ENCODE data around the gene C1orf56.

Gene C1orf56, protein sequence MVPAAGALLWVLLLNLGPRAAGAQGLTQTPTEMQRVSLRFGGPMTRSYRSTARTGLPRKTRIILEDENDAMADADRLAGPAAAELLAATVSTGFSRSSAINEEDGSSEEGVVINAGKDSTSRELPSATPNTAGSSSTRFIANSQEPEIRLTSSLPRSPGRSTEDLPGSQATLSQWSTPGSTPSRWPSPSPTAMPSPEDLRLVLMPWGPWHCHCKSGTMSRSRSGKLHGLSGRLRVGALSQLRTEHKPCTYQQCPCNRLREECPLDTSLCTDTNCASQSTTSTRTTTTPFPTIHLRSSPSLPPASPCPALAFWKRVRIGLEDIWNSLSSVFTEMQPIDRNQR

GRCh38 chr1:151047591-151047924 is at the start of gene C1orf56:
C1orf56 (plus strand) TSS chr1:151047751; CDS start chr1:151047848, 97 bp downstream.
- in situ Hi-C loops (cut with MboI; ENCODE audit: low sequenced_read_pairs): no loop called here

DNA sequence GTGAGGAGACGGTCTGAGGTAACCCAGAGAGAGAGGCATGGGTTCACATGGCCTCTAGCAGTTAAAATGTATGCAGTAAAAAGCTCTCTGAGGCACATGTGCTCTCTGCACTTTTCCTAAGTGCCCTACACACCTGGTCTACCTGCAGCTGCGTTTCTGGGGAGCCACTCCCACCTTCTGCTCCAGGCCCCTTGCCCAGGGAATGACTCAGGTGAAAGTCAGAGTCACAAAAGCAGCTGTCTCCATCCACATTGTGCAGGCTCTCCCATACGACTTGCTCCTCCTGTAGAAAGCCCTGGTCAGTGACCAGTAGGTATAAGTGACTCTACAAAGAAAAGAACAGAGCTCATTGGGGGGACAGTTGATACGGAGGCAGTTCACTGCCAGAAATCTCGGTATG is 49.6 kb upstream of the C1orf56 start:
- in situ Hi-C loops (cut with MboI; ENCODE audit: low sequenced_read_pairs): no loop called here

GRCh38 chr1:150999051-150999674 is 48.4 kb upstream of the C1orf56 start:
- in situ Hi-C loops (cut with MboI; ENCODE audit: low sequenced_read_pairs): no loop called here

GRCh38 chr1:150999926-151000325 is 47.6 kb upstream of the C1orf56 start:
- in situ Hi-C loops (cut with MboI; ENCODE audit: low sequenced_read_pairs): loop anchor here (10.0 kb wide), 1 partner anchor 745 kb away; the partner anchor contains the start of gene CA14

DNA sequence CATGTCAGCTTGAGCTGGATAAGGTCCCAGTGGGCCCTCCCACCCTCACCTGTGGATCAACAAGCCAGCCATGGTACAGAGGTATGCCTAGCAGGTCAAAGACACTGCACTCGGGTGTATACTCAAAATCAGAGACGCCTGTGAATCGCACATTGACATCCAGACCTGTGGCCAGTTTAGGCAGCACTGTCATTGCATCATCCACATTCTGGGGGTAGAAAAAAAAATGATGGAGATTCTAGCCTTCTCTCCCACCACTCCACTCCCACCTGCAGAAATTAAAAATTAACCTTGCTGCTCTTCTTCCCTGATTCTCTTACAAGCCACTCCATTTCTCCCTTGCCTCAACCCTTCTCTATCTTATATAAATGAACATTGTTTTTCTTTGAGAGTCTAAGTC is 47.1 kb upstream of the C1orf56 start:
- in situ Hi-C loops (cut with MboI; ENCODE audit: low sequenced_read_pairs): loop anchor here (10.0 kb wide), 1 partner anchor 746 kb away; the partner anchor contains the start of gene CA14

DNA sequence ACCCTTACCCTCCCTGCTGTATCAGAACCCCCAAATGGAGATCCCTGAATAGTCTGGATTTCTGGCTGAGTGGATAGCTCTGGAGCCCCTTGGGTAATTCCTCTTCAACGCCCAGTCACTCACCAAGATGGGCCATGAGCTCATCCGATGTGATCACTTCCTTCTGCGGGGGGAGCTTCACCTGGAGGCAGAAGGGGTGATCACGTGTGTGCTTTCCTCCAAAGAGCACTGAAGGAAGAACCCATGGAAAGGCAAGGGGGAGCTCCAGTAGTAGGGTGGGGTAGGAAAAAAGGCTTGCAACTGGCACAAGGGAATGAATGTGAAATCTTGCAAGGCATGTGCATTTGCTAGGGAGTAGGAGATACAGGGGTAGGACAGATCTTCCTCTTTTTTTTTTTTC is 45.9 kb upstream of the C1orf56 start:
- in situ Hi-C loops (cut with MboI; ENCODE audit: low sequenced_read_pairs): loop anchor here (10.0 kb wide), 1 partner anchor 747 kb away; the partner anchor contains the start of gene CA14

- in situ Hi-C loops (cut with MboI; ENCODE audit: low sequenced_read_pairs): loop anchor here (10.0 kb wide), 1 partner anchor 747 kb away; the partner anchor contains the start of gene CA14
Measured at GRCh38 chr1:151002051-151002450, 45.5 kb upstream of the C1orf56 start.

DNA sequence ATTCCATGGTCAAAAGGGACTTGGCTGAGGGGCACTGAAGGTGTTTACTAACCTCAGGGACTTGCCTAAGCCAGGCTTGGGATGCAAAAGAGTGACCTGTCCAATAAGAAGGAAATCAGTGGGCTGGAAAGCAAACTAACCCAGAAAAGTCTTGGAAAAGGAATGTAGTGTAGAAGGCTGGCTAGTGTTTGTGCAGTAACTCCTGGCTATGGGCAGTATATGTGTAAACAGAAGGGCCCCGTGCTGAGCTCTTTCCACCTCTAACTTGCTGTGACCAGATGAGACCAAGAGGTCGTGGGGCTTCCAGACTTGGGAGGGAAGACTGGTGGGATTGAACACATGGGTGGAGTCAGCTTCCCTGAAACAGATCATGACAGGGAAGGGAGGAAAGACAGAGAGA is 44.9 kb upstream of the C1orf56 start:
- in situ Hi-C loops (cut with MboI; ENCODE audit: low sequenced_read_pairs): loop anchor here (10.0 kb wide), 1 partner anchor 748 kb away; the partner anchor contains the start of gene CA14

GRCh38 chr1:151003180-151003579 is 44.4 kb upstream of the C1orf56 start:
- in situ Hi-C loops (cut with MboI; ENCODE audit: low sequenced_read_pairs): loop anchor here (10.0 kb wide), 1 partner anchor 748 kb away; the partner anchor contains the start of gene CA14

- in situ Hi-C loops (cut with MboI; ENCODE audit: low sequenced_read_pairs): loop anchor here (10.0 kb wide), 1 partner anchor 751 kb away; the partner anchor contains the start of gene CA14
Measured at GRCh38 chr1:151005729-151006319, 41.7 kb upstream of the C1orf56 start.

GRCh38 chr1:151006327-151007052 is 41.1 kb upstream of the C1orf56 start, which contains the start of gene MINDY1:
MINDY1 (minus strand) TSS chr1:151006902; CDS start chr1:151002617, 4,285 bp downstream.
- in situ Hi-C loops (cut with MboI; ENCODE audit: low sequenced_read_pairs): loop anchor here (10.0 kb wide), 1 partner anchor 752 kb away; the partner anchor contains the start of gene CA14

GRCh38 chr1:151007853-151008243 is 39.7 kb upstream of the C1orf56 start:
- in situ Hi-C loops (cut with MboI; ENCODE audit: low sequenced_read_pairs): loop anchor here (10.0 kb wide), 1 partner anchor 753 kb away; the partner anchor contains the start of gene CA14

DNA sequence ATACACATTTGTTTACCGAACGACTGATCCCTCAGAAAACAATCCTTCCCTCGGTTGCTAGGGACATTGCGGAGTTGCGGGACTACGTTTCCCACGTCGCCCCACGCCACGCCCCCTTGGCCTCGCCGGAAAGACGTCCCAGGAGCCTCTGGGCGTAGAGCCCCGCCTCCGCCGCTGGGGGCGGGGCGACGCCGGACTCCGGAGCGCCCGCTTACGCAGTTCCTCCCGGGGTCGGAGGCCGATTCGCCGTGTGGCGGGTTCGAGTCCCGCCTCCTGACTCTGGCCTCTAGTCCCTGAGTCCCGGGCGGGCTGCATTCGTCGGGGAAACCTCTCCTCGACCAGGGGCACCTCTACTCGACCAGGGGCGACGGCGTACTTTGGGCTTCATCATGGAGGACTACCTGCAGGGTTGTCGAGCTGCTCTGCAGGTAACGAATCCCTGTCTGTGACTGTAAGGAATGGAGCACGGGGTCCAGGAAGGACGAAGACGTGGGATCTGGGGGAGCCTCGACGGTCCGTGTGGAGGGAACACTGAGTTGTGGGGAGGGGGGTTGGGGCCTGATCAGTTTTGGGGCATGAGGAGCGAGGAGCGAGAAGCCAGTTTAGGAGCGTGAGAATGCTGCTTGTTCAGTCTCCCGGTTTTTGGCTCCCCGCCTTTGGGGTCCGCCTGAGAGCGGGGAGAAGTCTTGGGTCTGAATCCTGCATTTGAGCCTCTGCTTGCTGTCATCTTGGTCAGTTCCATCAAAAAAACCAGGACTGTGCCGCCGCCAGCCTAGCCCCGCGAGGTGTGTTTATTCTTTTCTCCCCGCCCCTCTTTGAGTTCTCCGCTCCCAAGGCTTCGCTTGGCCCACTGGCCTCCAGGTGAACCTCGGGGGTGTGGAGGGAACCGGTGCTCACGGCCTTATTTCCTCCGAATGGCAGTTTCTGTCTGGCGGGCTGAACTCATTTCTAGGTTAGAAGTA is 39.0 kb upstream of the C1orf56 start, which contains the start of gene PRUNE1:
TSS of gene PRUNE1 (plus strand) at position 206 of the 962 bp plus-strand sequence. CDS start at position 390, 184 bp downstream.
- in situ Hi-C loops (cut with MboI; ENCODE audit: low sequenced_read_pairs): loop anchor here (10.0 kb wide), 1 partner anchor 754 kb away; the partner anchor contains the start of gene CA14

GRCh38 chr1:151009206-151009587 is 38.4 kb upstream of the C1orf56 start:
- in situ Hi-C loops (cut with MboI; ENCODE audit: low sequenced_read_pairs): loop anchor here (10.0 kb wide), 1 partner anchor 754 kb away; the partner anchor contains the start of gene CA14

- in situ Hi-C loops (cut with MboI; ENCODE audit: low sequenced_read_pairs): loop anchor here (10.0 kb wide), 2 partner anchors 145 to 755 kb away; partner anchors contain the start of genes CA14 and TNFAIP8L2
Measured at GRCh38 chr1:151009674-151010345, 37.7 kb upstream of the C1orf56 start.

DNA sequence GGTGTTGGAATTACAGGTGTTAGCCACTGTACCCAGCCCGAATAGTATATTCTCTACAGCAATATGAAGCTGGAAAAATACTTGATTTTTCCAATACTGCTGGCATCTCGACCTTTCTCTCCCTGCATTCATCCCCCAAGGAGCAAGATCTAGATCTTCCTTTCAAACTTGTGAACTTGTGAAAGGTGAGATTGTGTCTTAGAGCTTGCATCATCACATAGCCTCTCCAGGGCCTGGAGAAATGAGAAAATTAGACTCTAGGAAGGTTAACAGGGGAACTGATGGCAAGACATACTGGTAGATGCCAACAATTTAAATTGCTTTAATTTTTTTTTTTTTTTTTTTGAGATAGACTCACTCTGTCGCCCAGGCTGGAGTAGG is 37.2 kb upstream of the C1orf56 start:
- in situ Hi-C loops (cut with MboI; ENCODE audit: low sequenced_read_pairs): loop anchor here (10.0 kb wide), 1 partner anchor 144 kb away; the partner anchor contains the start of gene TNFAIP8L2

GRCh38 chr1:151011154-151011850 is 36.2 kb upstream of the C1orf56 start:
- in situ Hi-C loops (cut with MboI; ENCODE audit: low sequenced_read_pairs): loop anchor here (10.0 kb wide), 1 partner anchor 143 kb away; the partner anchor contains the start of gene TNFAIP8L2

Measured in HL-60/S4 (cell line).